ENCODE measurements around the gene PLXNB2.

DNA sequence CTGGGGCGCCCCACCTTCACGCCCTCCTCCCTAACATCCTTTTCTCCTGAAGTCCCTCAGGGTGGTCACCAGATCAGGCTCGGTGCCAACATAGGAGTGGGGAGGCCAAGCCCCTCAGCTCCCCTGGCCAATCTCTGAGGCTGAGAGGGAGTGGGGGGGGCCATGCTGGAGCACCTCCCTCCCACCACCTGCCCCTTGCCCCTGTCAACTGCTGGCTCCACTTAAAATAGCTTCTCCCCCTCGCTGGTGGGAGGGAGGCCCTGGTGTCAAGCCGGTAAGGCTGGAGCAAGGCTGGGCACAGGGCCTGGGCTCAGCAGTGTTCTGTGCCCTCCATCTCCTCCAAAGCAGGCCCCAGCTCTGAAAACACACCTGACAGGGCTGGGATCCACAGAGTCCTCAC, 4.9 kb downstream of the PLXNB2 start:
- no peak for TF ChIP-seq CTCF (IDR thresholded peaks at IDR 0.05)
- no peak for TF ChIP-seq REST (IDR thresholded peaks at IDR 0.05; ENCODE audit: insufficient read depth in 1 of 2, low read depth in 2 of 2, low read length in 1 of 2)
- TF ChIP-seq SIN3A (IDR thresholded peaks at IDR 0.05; ENCODE audit: borderline replicate concordance, insufficient read depth, low read depth, low read length): no peak

All from Panc1 (cell line).